Measurements from ENCODE around the gene CCR9.

Gene CCR9

GRCh38 chr3:45948311-45948781 is 62.0 kb downstream of the CCR9 start:
- H3K4me3 ChIP-seq (ENCODE audit: low read depth, low read length), result no peak overlapping the region
- no peak for DNase-seq (ENCODE audit: low read depth)
- no peak for TF ChIP-seq CTCF (IDR thresholded peaks at IDR 0.05; ENCODE audit: low read depth, low read length)

GRCh38 chr3:45948881-45949280 is 62.5 kb downstream of the CCR9 start:
- H3K4me3 ChIP-seq (ENCODE audit: low read depth, low read length), result no peak overlapping the region
- DNase-seq (ENCODE audit: low read depth), result no peak
- TF ChIP-seq POLR2A (IDR thresholded peaks at IDR 0.05; ENCODE audit: extremely low read depth, insufficient read length) (no peak), MAX (IDR thresholded peaks at IDR 0.05; ENCODE audit: low read depth, low read length) (no peak), CTCF (IDR thresholded peaks at IDR 0.05; ENCODE audit: low read depth, low read length) (no peak), MYC (IDR thresholded peaks at IDR 0.05; ENCODE audit: low read depth, low read length) (no peak)

- no peak for DNase-seq (ENCODE audit: low read depth)
- TF ChIP-seq POLR2A (IDR thresholded peaks at IDR 0.05; ENCODE audit: extremely low read depth, insufficient read length) (no peak), MYC (IDR thresholded peaks at IDR 0.05; ENCODE audit: low read depth, low read length) (no peak), CTCF (IDR thresholded peaks at IDR 0.05; ENCODE audit: low read depth, low read length) (no peak), MAX (IDR thresholded peaks at IDR 0.05; ENCODE audit: low read depth, low read length) (no peak)
- no peak overlapping the region for H3K4me3 ChIP-seq (ENCODE audit: low read depth, low read length)
Observed at GRCh38 chr3:45949432-45949831, 63.1 kb downstream of the CCR9 start.

GRCh38 chr3:45950131-45950530 is 63.8 kb downstream of the CCR9 start:
- no peak for DNase-seq (ENCODE audit: low read depth)
- TF ChIP-seq POLR2A (IDR thresholded peaks at IDR 0.05; ENCODE audit: extremely low read depth, insufficient read length) (no peak), MYC (IDR thresholded peaks at IDR 0.05; ENCODE audit: low read depth, low read length) (no peak), MAX (IDR thresholded peaks at IDR 0.05; ENCODE audit: low read depth, low read length) (no peak), CTCF (IDR thresholded peaks at IDR 0.05; ENCODE audit: low read depth, low read length) (no peak)
- no peak overlapping the region for H3K4me3 ChIP-seq (ENCODE audit: low read depth, low read length)

GRCh38 chr3:45950686-45951600 is 64.6 kb downstream of the CCR9 start:
- TF ChIP-seq MYC (IDR thresholded peaks at IDR 0.05; ENCODE audit: low read depth, low read length) (no peak), POLR2A (IDR thresholded peaks at IDR 0.05; ENCODE audit: extremely low read depth, insufficient read length) (no peak), CTCF (IDR thresholded peaks at IDR 0.05; ENCODE audit: low read depth, low read length) (no peak), MAX (IDR thresholded peaks at IDR 0.05; ENCODE audit: low read depth, low read length) (no peak)
- H3K4me3 ChIP-seq (ENCODE audit: low read depth, low read length), result no peak overlapping the region

More at GRCh38 chr3:45950686-45951600, 64.6 kb downstream of the CCR9 start:
- no peak for DNase-seq (ENCODE audit: low read depth)
